Stimulated activated CD8-positive, alpha-beta memory T cell treated with anti-CD3 and anti-CD28 coated beads, Interleukin-2, amount 100 ng/mL, for 1 hour (primary cell): ENCODE data around the gene SETBP1.
A peak's percentile ranks its signal among the peaks of the same experiment; 100 is the strongest.

Source experiments
- DNase-seq, 2 donors: peaks; one replicate each; pipeline ENCODE4 v3.0.0-alpha.2; 2020; ENCODE audit warnings: low read depth in 2 of 2

SETBP1 gene

GRCh38 chr18:44679056-44679913 is 1.4 kb upstream of the SETBP1 start:
- peak; percentile 33 to 47 for DNase-seq

DNA sequence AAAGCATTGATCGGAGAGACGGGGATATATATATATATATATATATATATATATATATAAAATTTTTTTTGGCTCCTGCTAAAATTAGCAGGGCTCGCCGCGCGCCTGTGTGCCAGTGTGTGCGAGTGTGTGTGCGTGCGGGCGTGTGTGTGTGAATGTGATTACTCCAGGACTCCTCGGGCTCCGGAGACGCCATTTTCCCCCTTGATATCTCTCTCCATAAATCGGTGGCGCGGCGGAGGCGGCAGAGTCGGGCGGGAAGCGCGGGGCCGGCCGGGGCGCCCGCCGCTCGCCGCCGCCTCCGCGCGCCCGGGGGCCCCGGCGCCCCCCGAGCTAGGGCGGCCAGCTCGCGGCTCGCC is 795 bp upstream of the SETBP1 start:
- DNase-seq: no peak

DNA sequence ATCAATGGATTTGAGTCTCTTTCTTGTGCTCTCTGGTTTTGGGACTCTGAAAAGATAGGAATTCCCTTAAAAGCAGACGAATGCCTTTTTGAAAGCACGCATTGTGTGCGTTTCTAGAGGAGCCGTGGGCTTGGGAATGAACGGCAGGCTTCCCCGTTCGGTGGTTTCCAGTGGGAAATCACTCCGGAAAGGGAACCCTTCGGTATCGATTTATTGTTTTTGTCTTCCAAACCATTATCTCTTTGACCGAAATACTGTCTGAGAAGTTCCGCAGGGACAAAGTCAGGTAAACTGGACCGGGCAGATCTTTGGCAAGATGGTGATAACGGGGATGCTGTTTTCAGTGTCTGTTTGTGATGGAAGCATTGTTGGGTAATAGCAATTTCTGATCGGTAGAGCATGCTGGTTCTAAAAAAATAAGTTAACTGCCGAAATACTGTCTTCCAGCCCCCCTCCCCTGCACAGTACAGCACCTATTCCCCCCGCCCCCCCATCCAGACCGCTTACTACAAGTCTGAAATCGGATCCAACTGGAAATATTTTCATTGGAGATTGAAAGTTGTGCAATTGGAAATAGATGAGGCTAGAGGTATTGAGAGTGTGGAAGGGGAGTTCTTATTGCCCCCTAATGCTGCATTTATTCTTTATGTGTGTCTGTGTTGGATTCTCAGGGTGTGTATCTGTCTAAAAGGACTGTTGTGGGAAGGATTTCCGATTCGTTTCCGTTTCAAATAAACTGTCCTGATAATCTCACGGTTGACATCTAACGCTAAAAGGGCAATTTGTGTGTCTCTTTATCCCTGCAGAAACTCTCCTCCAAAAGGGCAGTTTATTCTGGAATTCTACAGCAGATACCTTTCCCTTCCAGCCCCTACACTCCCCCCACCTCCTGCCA is 635 bp downstream of the SETBP1 start:
- no peak for DNase-seq

- no peak for DNase-seq
These were observed 1.6 kb downstream of the SETBP1 start for GRCh38 chr18:44682201-44682870.

DNA sequence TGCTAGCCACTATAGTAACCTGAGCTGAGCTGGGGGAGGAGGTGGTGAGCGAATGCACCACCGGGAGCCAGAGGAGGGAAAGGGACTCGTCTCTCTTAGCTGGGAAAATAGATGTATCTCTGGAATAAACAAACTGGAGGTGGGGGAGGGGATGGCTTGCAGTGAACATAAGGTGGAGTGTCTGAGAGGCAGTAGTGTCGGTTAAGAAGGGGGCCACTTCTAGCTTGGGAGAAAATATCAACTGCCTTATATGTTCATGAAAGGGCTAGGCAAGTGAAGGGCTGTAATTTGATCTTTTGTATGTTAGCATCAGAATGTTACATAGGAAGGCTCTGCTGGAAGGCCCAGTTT is 2.2 kb downstream of the SETBP1 start:
- no peak for DNase-seq

DNA sequence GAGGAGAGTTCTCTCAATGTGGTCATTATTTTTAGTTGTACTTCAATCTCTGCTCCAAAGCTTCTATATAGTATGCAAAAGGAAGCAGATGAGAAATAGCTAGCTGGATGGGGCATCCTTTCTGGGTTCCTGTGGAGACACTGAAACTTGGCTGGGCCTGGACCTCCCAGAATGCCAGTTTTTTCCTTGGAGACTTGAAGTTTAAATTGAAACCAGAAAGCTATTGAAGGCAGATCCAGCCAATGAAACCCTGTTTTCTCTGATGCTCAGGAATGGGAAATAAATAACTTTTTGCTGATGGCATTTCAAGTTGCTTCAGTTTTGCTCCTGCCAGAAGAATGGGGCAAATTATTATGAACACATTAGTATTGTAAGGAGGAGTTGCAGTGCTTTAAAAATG is 2.9 kb downstream of the SETBP1 start:
- no peak for DNase-seq

DNA sequence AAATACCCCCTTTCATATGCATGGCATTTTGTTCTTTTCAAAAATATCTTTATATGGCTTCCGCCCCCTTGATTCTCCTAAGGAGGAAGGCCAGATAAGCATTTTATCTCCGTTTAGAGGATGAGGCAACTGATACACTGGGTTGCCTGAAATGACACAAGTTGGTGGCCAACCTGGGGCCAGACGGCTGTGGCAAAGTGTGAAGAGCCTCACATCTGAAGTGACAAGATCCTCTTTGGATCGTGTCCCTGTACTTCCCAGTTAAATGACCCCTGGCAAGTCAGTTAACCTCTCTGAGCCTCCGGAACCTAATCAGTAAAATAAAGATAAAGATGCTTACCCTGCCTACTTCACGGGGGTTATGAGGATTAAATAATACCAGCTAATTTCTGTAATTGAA is 4.6 kb downstream of the SETBP1 start:
- no peak for DNase-seq

GRCh38 chr18:44686156-44686555 is 5.5 kb downstream of the SETBP1 start:
- no peak for DNase-seq

GRCh38 chr18:44687421-44687820 is 6.7 kb downstream of the SETBP1 start:
- no peak for DNase-seq

DNA sequence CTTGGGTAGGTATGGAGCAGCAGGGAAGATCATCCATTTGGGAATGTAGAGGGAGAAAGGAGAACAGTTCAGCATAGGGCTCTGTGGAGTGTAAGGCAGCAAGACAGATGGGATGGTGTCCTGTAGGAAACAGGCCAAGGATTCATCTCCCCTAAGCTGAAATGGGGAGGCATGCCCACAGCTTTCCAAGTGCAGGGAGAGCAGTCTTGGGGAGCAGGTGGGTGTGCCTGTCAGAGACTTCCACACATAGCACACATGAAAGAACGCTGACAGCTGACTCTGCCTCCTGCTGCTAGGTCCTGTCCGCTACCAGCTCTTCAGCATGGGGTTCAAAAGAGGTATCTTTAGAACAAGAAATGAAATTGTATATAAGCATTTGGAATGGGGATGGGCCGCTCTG is 9.0 kb downstream of the SETBP1 start:
- DNase-seq: no peak

DNA sequence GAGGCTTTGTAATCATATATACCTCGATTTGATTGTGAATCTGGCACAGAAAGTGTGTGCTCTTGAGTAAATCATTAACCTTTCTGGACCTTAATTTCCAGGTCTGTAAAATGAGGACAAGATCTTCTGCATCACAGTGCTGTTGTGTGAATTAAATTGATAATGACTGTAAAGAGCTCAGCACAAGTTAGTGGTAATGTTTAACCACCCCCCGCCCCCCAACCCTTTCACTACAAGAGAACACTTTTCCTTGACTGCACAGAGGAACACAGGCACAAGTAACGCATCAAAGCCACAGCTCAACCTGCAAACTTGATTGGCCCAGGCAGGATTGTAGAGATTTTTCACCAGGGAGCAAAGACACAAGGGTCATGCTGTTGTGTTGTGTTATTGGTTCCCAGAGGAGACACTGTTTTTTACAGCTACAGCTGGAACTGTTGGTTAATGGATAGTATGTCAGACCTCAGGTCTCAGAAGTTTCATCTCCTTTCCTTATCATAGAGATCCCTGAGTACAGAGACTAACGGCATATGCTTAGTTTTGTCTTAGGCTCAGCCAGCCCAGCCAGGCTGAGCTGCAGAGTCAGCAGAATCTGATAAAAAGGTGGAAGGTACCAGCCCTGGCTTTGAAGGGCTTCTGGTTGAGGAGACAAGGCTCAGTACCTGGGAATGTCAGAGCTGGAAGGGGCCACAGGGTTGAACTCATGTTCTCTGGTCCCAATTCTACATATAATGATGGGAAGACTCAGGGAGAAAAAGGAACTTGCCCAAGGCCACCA is 10.6 kb downstream of the SETBP1 start:
- no peak for DNase-seq

DNA sequence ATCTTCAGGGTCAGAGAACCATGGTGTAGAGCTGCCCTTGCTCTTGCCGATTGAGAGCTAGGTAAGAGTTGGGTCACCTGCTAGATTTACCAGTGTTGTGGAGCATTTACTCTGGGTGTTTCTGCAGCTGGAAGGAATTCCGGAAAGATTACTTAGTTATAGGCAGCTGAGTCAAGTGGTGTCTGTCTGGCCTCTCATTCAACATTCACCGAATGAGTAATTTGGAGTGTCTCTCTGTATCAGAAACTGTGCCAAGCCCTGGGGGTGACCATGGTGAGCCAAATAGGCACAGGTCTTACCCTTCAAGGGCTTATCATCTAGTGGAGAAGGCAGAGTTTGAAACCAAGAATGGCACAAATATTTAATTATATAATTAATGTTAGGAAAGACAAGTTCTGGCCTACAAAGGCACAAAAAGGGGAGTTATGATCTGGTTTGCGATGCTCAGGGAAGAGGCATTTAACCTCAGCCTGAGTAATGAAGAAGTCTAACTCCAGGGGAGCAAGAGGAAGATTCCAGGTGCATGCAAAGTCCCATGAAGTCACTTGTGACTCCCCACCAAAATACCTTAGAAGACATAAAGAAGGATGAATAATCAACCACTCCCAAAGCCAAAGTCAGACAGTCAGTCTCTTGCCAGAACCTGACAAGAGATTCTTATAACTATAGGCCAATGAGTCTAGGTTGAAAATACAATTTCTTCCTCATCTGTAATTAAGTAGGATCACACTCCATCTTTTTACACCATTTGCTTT is 12.5 kb downstream of the SETBP1 start:
- DNase-seq: no peak

GRCh38 chr18:44695503-44695902 is 14.8 kb downstream of the SETBP1 start:
- DNase-seq: no peak

DNA sequence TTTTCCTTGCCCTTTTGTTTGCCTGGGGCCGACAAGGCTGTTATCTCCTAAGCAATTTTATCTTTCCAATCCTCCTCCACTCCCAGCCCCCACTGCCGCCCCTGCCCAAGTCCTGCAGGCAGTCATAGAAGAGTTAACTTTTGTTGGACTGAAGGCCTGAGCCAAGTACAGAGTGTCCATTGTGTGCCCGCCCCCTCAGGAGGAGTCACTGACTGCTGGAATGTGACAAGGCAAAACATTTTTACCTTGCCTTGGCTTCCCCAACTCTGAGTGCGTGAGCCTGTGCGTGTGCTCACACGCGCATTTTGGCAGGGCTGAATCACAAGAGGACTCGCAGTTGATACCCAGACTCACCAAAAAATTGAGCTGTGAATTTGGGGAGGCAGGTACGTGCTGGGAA is 16.2 kb downstream of the SETBP1 start:
- DNase-seq: no peak

DNA sequence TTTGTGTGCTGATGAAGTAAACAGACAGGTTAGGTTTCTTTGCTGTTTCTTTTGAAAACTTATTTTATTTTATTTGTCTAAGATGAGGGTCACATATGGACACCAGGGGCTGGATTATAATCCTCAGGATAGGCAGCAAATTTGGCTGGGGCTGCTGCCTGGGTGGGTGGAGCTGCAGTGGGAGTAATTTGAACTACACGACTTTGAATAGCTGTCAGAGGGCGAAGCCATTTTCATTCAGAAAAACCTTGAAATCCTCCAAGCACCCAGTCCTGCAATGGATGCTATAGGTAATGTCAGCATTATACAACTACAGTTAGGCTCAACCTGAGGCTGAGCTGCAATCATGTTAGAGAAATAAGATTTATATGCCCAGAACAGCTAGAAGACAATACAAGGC is 16.6 kb downstream of the SETBP1 start:
- no peak for DNase-seq

GRCh38 chr18:44698518-44698917 is 17.8 kb downstream of the SETBP1 start:
- DNase-seq: no peak

DNA sequence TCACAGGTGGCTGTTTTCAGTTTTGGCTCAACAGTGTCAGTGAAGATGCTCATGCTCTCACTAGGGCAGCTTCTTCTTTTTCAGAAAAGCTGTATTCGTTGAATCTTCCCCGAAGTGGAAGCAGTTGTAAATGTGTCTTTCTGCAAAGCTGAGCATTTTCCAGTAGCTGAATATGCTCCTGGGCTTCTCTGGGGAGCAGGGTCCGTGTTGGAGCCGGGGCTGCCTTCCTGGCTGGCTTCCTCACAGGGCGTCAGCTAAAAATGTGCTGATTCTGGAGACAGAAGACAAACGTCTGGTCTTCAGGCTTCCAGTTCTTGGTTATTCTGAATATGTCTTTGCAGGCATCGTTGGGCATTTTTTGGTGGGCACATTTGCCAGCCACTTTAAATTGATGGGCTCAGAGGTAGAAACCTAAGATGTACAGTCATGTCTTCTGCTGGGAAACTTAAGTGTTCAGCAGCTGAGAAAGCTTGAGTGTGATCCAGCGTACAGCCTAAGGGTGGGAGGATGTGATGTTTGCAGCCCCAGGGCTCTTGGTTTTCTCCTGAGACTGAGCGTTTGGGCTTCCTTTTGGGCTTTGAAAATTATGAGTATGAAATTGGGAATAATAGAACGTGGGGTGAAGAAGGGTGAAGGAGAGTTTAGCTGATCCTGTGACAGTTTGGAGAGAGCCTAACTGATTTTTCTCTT is 19.0 kb downstream of the SETBP1 start:
- DNase-seq: no peak

GRCh38 chr18:44700652-44701051 is 20.0 kb downstream of the SETBP1 start:
- no peak for DNase-seq

- no peak for DNase-seq
These were observed 20.5 kb downstream of the SETBP1 start for GRCh38 chr18:44701227-44701626.

DNA sequence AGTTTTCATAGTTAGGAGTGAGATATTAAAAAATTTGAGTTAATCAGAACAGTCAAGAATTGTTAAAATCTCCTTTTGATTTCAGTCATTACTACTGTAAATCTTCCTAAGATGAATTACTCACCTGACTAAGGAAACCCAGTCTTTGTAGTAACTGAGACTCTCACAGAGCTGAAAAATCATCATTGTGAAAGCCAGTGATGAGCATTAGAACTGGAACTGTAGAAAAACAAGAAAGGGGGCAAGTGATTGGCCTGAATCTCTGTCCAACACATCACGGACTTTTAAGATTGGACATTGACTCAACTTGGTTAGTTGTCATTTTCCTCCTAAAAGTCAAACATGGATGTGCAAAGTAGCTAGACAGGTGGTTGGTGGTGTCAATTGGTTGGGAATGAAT is 21.9 kb downstream of the SETBP1 start:
- DNase-seq: no peak
